NCI-H1417 (cell line): Measurements from ENCODE around the gene MYO18A.
A peak's percentile ranks its signal among the peaks of the same experiment; 100 is the strongest.
"Not testable (repeated sequence)": the region's sequence is repeated elsewhere in the genome, so short reads cannot be mapped to it uniquely, and the experiment has no call there.

Experiments used
- DNase-seq, 3 experiments: peaks; one replicate each; lab custom pipeline; 2025; lab: John Stamatoyannopoulos, UW

MYO18A gene

DNA sequence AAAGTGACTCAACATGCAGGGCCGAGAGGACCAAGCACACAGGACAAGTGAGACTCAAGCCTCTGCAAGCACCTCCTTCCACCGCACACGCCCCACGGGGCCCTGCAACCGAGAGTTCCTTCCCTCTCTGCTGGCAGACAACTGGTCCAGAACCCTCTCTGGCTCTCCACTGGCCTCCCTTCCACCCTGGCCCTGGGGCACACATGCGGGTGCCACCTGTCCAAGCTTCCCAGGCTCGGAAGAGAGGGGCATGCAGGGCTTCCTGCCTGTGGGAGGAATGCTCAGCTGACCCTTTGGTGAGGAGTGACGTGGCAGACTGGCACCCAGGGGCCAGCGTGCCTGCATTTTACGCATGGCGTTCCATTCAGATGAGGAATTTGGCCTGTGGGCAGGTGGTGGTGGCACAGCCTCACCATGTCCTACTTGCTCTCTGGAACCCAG, 77.4 kb downstream of the MYO18A start:
- no peak for DNase-seq

DNA sequence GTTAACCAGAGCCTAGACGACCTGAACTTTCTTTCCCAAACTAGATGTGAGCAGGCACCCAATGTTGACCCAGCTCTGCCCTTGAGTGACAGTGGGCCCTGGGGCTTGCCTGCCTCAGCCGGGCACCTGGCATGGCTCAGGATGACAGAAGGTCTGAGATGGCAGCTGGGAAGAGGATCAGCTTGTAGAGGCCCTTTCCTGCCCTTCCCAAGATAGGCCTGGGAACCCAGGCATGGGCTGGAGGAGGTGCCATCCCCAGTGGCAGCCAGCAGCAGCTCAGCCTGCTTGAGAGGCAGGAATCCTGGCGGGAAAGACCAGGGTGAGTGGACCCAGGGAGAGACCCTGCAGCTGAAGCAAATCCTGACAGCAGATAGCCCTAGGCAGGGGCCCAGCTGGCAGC, 78.2 kb downstream of the MYO18A start:
- no peak for DNase-seq

DNA sequence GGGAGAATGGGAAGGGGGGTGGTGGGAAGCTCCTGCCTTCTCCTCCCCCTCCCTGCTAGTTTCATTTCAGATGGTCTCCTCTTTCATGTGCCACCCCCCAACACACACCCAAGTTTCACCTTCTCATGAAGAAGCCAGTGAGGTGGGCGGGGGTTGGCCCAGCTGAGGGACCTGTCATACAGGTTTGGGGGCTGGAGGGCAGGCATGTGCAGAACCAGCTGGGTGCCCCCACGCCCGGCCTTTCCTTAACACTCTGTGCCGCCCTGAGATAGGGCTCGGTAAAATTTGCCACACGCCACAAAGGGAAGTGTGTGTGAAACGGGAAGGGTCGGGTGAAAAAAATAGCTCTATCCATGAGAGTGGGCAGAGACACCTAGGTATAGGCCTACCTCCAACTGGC, 79.9 kb downstream of the MYO18A start:
- DNase-seq = no peak

- DNase-seq = no peak
Measured at GRCh38 chr17:29099527-29099926, 80.7 kb downstream of the MYO18A start.

- DNase-seq = peak in 2 of 3 experiments; percentile 22 to 65
Measured at GRCh38 chr17:29096094-29096493, 84.1 kb downstream of the MYO18A start.

GRCh38 chr17:29095439-29095838, 84.8 kb downstream of the MYO18A start:
- DNase-seq = no peak

DNA sequence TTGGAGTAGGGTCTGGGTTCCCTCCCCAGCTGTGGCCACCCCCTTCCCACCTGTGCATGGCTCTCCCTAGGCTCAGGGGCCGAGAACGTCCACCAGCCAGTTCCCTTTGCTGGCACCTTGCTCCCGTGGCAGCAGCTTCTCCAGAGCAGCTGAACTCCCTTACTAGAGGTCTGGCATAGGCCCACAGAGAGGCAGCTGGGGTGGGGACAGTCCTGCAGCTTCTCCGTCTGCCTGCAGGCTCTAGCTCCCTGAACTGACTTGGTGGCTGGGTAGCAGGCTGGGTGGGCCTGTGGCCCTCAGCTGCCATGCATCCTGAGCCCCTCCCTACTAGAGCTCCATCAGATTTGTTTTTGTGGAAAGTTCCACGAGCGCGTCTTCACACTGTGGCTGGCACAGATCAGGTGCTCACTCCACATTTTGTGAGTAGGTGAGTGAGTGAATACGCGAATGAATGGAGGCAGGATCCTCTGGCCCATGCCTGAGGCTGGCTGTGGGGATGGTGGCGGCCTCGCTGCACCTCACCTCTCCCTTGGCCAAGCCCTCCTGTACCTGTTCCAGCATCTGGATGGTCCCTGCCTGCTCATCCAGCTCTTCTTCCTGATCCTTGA, 86.0 kb downstream of the MYO18A start:
- DNase-seq = no peak

GRCh38 chr17:29093090-29093871, 86.9 kb downstream of the MYO18A start:
- no peak for DNase-seq

DNA sequence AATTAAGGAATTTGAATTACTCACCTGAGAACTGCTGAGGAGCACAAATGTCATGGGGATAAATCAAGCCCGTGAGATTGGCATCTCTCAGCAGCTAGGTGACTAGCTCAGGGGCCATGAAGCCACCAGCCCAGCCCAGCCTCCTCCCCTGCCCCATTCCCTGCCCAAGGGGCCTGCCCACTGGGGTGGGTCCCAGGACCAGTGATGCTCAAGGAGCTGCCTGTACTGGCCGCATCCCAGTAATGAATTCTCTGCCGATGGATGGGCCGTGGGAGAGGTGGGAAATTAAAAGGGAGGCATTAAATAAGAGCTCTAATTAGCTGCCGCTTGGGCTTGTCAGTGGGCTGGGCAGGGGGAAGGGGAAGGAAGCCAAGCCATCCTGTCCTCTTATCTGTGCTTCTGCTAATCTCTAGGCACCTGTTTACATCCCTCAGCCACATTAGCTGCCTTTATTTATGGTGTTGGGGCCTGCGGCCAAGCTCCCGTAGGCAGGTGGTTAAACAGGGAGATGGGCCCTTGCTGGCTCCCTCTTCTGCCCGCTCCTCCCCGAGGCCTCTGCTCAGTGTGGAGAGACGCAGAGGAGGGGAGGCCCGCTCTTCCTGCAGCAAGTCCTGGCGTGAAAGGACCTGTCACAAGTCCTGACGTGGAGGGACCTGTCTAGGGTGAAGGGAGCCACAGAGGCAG, 88.5 kb downstream of the MYO18A start:
- DNase-seq = peak in 2 of 3 experiments; percentile 82 to 95

GRCh38 chr17:29090750-29091605, 89.2 kb downstream of the MYO18A start:
- peak in 2 of 3 experiments; percentile 51 to 66 for DNase-seq

DNA sequence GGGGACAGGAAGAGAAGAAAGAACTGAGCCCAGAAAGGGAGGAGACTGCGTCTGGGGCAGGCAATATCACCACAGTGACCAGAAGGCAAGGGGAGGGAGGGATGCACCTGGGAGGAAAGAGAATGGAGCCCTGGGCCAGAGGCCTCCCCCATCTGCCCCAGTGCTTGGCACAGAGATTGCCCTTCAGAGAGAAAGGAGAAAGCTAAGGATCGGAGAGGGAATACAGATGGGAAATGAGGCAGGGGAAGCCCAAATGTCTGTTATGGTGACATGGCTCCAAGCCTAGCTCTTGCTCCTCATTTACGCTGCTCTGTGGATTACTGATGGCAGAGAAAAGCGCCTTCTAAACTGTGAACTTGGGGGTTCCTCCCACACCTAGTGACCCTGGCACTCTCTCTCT, 90.1 kb downstream of the MYO18A start:
- no peak for DNase-seq

DNA sequence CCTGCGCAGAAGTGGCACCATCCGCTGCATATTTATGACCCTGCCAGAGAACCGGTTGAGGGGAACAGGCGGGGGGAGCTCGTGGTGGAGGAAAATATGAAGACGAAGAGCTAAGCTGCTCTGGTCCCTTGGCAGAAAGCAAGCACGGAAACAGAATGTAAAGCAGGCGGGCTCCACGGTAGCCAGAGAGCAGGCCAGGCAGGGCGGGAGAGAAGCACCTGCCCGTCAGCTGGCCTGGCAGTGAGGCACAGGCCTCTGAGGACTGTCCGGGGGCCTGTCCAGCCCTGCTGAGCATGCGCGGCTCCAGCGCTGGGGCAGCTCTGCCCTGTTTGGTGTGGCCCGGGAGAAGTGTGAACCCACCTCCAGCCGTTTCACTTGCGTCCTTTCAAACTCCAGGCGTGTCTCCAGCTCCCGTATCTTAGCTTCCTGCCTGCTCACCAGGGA, 90.6 kb downstream of the MYO18A start:
- peak in 2 of 3 experiments; percentile 51 to 68 for DNase-seq

- not testable (repeated sequence) for DNase-seq
Measured at GRCh38 chr17:29088782-29089181, 91.4 kb downstream of the MYO18A start.

DNA sequence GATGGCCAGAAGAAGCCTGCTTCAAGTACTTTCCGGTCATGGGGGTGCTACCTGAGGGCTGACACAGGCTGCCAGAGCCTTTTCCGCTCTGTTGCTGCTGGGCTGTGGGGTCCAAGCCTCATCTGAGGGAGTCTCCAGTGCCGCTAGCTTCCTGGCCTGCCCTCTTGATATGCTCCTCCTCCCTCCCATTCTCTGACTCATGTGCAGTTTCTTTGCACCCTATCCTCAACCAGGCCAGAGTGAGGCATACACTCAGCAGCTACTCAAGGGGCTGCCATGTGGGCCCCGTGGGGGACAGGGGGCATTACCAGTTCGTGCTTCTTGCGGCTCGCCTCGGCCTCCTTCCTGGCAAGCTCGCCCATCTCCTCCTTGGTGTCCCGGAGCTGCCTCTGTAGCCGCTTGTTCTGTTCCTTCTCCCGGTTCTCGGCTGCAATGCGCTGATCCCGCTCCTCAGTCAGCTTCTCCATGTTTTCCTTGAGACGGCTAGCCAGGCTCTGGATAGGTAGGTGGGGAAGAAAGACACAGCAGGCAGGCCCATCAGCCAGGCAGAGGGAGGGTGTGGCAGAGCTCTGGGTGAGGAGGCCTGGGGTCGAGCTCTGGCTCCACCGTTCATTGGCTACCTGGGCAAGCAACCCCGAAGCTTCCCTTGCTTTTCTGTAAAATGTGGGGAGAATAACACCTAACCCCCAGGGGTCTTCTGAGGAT, 93.4 kb downstream of the MYO18A start:
- DNase-seq = peak in 2 of 3 experiments; percentile 12 to 34

DNA sequence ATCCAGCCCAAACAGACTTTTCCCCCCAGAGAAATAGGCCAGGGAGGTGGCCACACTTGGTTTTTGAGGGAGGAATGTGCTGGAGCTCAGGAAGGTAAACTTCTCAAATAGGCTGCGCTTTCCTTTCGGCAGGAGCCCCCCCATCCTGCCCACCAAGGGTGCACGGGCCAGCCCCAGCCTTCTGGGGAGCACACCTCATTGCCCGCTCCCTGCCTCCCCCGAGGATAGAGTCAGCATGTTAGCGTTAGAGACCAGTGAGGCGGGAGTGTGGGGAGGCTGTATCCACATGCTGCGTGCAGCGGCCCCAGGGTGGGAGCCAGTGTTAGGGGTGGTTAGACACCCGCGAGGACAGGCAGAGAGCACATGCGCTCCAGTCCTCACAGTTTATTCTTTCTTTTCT, 95.0 kb downstream of the MYO18A start:
- no peak for DNase-seq

- peak; percentile 80 to 99 (median 98) for DNase-seq
Measured at GRCh38 chr17:29084541-29085146, 95.6 kb downstream of the MYO18A start.

DNA sequence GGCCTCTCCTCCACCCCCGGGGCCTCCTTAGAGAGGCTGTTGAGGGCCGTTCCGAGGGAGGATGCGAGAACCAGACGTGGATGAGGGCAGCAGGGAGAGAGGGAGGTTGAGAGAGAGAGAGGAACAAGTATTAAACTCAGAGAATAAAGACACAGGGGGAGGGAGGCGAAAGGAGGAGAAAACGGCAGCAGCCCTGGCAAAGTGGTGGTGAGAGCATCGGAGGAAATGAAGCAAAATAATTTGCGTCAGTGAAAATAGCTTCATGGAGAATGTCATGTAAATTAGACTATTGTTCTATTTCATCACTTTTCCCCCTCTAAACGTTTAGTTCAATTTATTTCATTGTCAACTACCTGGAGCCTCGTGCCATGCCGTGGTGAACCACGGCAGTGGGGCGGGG, 99.2 kb downstream of the MYO18A start:
- DNase-seq = no peak

DNA sequence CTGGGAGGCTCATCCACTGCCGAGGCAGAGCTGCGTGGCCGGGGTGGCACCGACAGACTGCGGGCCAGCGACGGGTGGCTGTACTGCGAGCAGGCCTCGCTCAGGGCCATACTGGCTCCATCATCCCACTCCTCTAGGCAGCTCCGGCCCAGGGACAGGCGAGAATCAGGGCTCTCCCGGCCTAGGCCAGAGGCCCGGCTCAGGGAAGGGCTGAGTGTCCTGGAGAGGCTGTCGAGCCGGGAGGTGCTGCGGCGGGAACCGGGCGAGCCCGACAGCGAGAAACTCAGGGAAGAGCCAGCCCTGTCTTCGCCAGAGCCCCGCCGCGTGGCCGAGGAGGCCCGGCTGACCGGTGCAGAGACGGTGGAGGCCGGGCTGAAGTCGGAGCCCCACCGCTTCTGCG, 99.9 kb downstream of the MYO18A start:
- no peak for DNase-seq

- DNase-seq = no peak
Measured at GRCh38 chr17:29079887-29080286, 100.3 kb downstream of the MYO18A start.

DNA sequence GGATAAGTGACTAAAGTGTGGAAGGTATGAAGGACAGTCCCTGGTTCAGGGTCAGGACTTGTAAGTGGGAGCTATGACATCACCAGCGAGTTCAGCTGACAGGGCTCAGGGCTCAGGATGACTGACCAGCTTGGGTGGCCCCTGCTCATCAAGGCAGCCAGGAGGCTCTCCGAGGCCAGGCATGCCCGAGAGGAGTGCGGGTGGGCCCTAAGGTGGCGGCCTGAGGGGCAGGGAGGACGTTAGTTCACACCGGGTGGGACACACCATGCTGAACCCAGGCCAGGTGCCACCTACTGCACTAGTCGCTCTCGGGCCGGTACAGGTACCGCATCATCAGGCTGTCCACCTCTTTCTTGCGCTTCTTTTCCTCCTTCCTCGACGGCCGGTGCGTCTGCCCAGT, 100.8 kb downstream of the MYO18A start:
- DNase-seq = no peak
